Body of pancreas (tissue), 4 donors: ENCODE results near the gene PLEKHA7. TPM values are rescaled to one million over a fixed set of nuclear protein-coding genes. Genes with fewer than 3 reads are reported as not detected.
"Not testable (repeated sequence)": the region's sequence is repeated elsewhere in the genome, so short reads cannot be mapped to it uniquely, and the experiment has no call there.

Source experiments
- ATAC-seq: fragments of 150-250 bp; one replicate; pipeline ENCODE4 v1.9.1; 2016
- DNase-seq, 4 donors: peaks; one replicate each; pipeline ENCODE4 v3.0.0-alpha.2; 2019
- H3K27ac ChIP-seq, 4 donors: fragments of 200-600 bp; sonication (generic); 1 replicate in 3 of 4; 2 replicates in 1 of 4; pipeline versions ENCODE4 v1.5.1 to v1.6.1; 2016 to 2019; ENCODE audit warnings: mild to moderate bottlenecking in 1 of 4, mixed read lengths in 1 of 4, moderate library complexity in 1 of 4
- H3K27me3 ChIP-seq, 2 donors: fragments of 200-600 bp; sonication (generic); one replicate each; pipeline ENCODE4 v1.6.0; 2016; ENCODE audit warnings: mild to moderate bottlenecking in 1 of 2
- H3K36me3 ChIP-seq, 2 donors: fragments of 200-600 bp; sonication (generic); replicated peaks in 1 of 2; 2 replicates each; pipeline ENCODE4 v1.5.1; 2016; ENCODE audit warnings: low read depth in 2 of 2; ENCODE audit not compliant: insufficient read depth in 1 of 2
- H3K4me1 ChIP-seq: fragments of 200-600 bp; sonication (generic); one replicate; pipeline ENCODE4 v1.6.0; 2016
- H3K4me3 ChIP-seq, 2 donors: fragments of 200-600 bp; sonication (generic); 1 replicate in 1 of 2; 2 replicates in 1 of 2; pipeline ENCODE4 v1.5.1; 2016 to 2019
- H3K9me3 ChIP-seq, 3 donors: fragments of 200-600 bp; sonication (generic); 1 replicate in 2 of 3; 2 replicates in 1 of 3; pipeline ENCODE4 v1.5.1; 2016
- POLR2A ChIP-seq, 3 donors: fragments of 450-650 bp; IDR thresholded peaks; one replicate each; pipeline ENCODE4 v1.6.1; 2016; ENCODE audit warnings: antibody characterized with exemption in 3 of 3, mild to moderate bottlenecking in 2 of 3
- WGBS, 2 donors: methylation state at CpG; one replicate each; pipeline ENCODE4 v1.1.5; 2017; 5-methylcytosine and 5-hydroxymethylcytosine counted together
- intact Hi-C: fragments of 100-400 bp; cut with DNase I; formaldehyde crosslinking; loops from one replicate; pipeline ENCODE4 v1.15.1; 2023
- total RNA-seq, 2 donors: library from RNA; depleted of rRNA; stranded (reverse); fragments of >200 nt; gene quantifications; one replicate each; pipeline ENCODE4 v1.1.0, GENCODE V29; 2016
- TF ChIP-seq, protein P1 (sequence below), 7 experiments: fragments of 450-650 bp in 4 of 7; fragments of 200-600 bp in 3 of 7; sonication (generic) in 3 of 7; IDR thresholded peaks; one replicate each; pipeline ENCODE4 v1.5.1; 2016 to 2019; ENCODE audit warnings: antibody characterized with exemption in 7 of 7

PLEKHA7 gene
- total RNA-seq, 2 donors from 2014 or later: 30.4 to 34.6 TPM

DNA sequence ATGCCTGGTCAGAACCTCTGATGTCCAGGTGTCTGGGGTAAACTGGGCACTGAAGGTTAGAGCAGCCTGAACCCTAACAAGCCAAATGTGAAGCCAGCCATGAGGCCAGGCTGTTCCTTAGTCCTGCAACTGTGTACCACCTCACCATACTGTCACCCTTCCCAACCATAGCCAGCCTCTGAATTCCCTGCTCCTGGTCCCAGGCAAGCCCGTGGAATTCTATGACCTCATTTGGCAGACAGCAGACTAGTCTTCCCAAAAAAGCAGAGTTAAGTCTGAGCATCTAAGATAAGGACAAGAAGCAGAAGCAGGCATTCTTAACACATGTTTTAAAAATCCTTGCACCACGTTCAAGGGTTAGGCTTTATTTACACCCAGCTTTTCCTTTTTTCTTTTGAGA lies 140.9 kb downstream of the PLEKHA7 start:
- peaks cover 0 to 2% of the 10 kb centered on the region in 2 donors for H3K36me3 ChIP-seq
- ATAC-seq: no peak
- intact Hi-C loops: no loop called here
- H3K27me3 ChIP-seq: no peaks in the 10 kb centered on the region
- DNase-seq: no peak
- H3K27ac ChIP-seq: no peak overlapping the region
- peaks cover 10% of the 10 kb centered on the region for H3K4me1 ChIP-seq
- no peak for TF ChIP-seq POLR2A (IDR thresholded peaks at IDR 0.05)
- TF ChIP-seq, protein P1, sequence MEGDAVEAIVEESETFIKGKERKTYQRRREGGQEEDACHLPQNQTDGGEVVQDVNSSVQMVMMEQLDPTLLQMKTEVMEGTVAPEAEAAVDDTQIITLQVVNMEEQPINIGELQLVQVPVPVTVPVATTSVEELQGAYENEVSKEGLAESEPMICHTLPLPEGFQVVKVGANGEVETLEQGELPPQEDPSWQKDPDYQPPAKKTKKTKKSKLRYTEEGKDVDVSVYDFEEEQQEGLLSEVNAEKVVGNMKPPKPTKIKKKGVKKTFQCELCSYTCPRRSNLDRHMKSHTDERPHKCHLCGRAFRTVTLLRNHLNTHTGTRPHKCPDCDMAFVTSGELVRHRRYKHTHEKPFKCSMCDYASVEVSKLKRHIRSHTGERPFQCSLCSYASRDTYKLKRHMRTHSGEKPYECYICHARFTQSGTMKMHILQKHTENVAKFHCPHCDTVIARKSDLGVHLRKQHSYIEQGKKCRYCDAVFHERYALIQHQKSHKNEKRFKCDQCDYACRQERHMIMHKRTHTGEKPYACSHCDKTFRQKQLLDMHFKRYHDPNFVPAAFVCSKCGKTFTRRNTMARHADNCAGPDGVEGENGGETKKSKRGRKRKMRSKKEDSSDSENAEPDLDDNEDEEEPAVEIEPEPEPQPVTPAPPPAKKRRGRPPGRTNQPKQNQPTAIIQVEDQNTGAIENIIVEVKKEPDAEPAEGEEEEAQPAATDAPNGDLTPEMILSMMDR (IDR thresholded peaks at IDR 0.05): no peak
- H3K4me3 ChIP-seq: no peak overlapping the region
- 60 to 64% methylated on average over 2 of the region's 2 CpGs for WGBS, 2 donors
- no peaks in the 10 kb centered on the region for H3K9me3 ChIP-seq

DNA sequence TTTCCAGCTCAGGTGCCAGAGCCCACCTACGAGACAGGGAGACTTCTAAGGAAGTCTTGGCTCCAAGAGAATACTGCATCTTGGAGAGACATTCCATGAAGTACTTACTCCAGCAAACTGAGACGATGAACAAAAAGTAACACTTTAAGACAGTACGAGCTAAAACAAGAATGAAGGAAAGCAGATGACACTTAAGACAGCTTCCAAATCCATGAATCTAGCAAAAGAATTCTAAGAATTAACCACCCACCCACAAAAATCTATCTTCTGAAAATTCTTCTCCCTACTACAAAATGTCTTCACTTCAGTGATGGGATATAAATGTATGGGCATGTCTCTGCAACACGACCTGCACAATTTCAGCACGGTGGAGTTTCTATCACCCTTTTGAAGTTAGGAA lies 142.8 kb downstream of the PLEKHA7 start:
- no peak for DNase-seq
- H3K9me3 ChIP-seq: no peaks in the 10 kb centered on the region
- no peak overlapping the region for H3K4me3 ChIP-seq
- H3K36me3 ChIP-seq: peaks cover 0 to 2% of the 10 kb centered on the region in 2 donors
- no peak for ATAC-seq
- intact Hi-C loops: no loop called here
- 73 to 82% methylated on average over 5 of the region's 5 CpGs for WGBS, 2 donors
- TF ChIP-seq POLR2A (IDR thresholded peaks at IDR 0.05): no peak
- TF ChIP-seq, protein P1 (IDR thresholded peaks at IDR 0.05): no peak
- no peaks in the 10 kb centered on the region for H3K27me3 ChIP-seq
- no peak overlapping the region for H3K27ac ChIP-seq
- peaks cover 10% of the 10 kb centered on the region for H3K4me1 ChIP-seq

DNA sequence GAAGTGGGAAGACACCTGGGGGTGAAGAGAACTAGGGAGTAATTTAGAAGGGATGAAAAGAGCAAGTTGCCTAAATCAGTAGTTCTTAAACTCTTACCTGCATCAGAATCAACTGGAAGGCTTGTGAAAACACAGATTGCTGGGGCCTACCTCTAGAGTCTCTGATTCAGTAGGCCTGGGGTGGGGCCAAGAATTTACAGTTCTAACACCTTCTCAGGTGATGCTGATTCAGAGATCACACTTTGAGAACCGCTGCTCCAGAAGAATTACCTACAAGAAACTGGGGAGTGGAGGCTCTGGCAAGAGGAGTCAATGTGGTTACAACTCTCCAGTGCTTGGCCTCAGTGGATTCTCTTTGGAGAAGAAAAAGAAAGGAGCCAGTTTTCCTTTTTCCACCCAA lies 147.1 kb downstream of the PLEKHA7 start:
- DNase-seq: no peak
- no peaks in the 10 kb centered on the region for H3K27me3 ChIP-seq
- 63 to 100% methylated on average over 1 of the region's 1 CpG for WGBS, 2 donors
- no peak overlapping the region for H3K4me3 ChIP-seq
- intact Hi-C loops: no loop called here
- H3K9me3 ChIP-seq: no peaks in the 10 kb centered on the region
- no peaks in the 10 kb centered on the region for H3K4me1 ChIP-seq
- no peak overlapping the region for H3K27ac ChIP-seq
- H3K36me3 ChIP-seq: peaks cover 0 to 2% of the 10 kb centered on the region in 2 donors
- TF ChIP-seq, protein P1 (IDR thresholded peaks at IDR 0.05): no peak
- no peak for TF ChIP-seq POLR2A (IDR thresholded peaks at IDR 0.05)
- no peak for ATAC-seq

DNA sequence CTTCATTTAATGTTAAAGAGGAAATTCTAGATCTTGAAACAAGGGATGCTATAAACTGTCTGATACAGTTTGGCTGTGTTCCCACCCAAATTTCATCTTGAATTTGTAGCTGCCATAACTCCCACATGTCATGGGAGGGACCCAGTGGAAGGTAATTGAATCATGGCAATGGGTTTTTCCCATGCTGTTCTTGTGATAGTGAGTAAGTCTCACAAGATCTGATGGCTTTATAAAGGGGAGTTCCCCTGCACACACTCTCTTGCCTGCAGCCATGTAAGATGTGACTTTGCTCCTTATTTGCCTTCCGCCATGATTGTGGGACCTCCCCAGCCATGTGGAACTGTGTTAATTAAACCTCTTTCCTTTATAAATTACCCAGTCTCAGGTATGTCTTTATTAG lies 149.8 kb downstream of the PLEKHA7 start:
- H3K4me1 ChIP-seq, H3K4me3 ChIP-seq, H3K36me3 ChIP-seq, intact Hi-C loops, ATAC-seq, DNase-seq, H3K9me3 ChIP-seq, H3K27ac ChIP-seq, H3K27me3 ChIP-seq: not testable (repeated sequence)
- WGBS, 2 donors: 94 to 100% methylated on average over 1 of the region's 1 CpG

DNA sequence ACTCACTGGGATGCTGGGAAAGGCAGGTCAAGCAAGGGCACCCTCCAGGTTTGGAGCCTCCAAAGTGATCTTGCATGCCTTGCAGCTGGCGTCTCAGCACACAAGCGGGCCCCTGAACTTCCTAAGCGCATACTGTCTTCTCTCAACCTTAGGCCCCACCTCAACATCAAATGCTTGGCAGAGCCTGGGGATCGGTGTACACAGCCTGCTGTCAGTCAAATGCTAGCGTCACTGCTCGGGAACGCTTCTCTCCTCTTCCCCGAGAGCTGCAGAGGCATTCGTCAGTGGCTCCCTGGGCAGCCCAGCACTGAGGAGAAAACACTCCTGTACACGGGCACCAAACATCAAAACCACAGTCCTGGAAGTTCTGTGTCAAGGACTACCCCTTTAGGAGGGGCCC lies 150.8 kb downstream of the PLEKHA7 start:
- Histone ChIP-seq H3K27me3 (no peaks in the 10 kb centered on the region), H3K4me1 (no peaks in the 10 kb centered on the region), H3K36me3 (no peaks in the 10 kb centered on the region), H3K9me3 (no peaks in the 10 kb centered on the region), H3K27ac (no peak overlapping the region), H3K4me3 (no peak overlapping the region)
- no peak for ATAC-seq
- intact Hi-C loops: no loop called here
- TF ChIP-seq, protein P1 (IDR thresholded peaks at IDR 0.05): no peak
- no peak for TF ChIP-seq POLR2A (IDR thresholded peaks at IDR 0.05)
- 82 to 86% methylated on average over 10 of the region's 10 CpGs for WGBS, 2 donors
- no peak for DNase-seq
